Liver (tissue), 9 donors: ENCODE results near the gene PAQR7. TPM values are rescaled to one million over a fixed set of nuclear protein-coding genes. Genes with fewer than 3 reads are reported as not detected.

Experiments used
- DNase-seq: peaks from one replicate; pipeline ENCODE4 v3.0.0-alpha.2; 2017; ENCODE audit warnings: low spot score
- H3K27ac ChIP-seq, 2 donors: one replicate each; pipeline ENCODE4 v1.7.0; 2013; ENCODE audit warnings: inconsistent platforms in 2 of 2, low read length in 2 of 2, control low read depth in 1 of 2, low read depth in 1 of 2, mild to moderate bottlenecking in 1 of 2
- H3K27me3 ChIP-seq, 4 donors: one replicate each; pipeline versions ENCODE4 v1.6.1 to v1.7.0; 2013; ENCODE audit warnings: low read length in 3 of 4, inconsistent platforms in 1 of 4, mild to moderate bottlenecking in 1 of 4, moderate library complexity in 1 of 4; ENCODE audit not compliant: control insufficient read depth in 4 of 4, insufficient read depth in 4 of 4
- H3K36me3 ChIP-seq, 4 donors: one replicate each; pipeline versions ENCODE4 v1.6.1 to v1.7.0; 2013; ENCODE audit warnings: low read length in 3 of 4, mild to moderate bottlenecking in 3 of 4, low read depth in 1 of 4, moderate library complexity in 1 of 4; ENCODE audit not compliant: control insufficient read depth in 4 of 4, insufficient read depth in 3 of 4
- H3K4me1 ChIP-seq, 4 donors: one replicate each; pipeline versions ENCODE4 v1.6.1 to v1.7.0; 2013; ENCODE audit warnings: low read length in 3 of 4, mild to moderate bottlenecking in 3 of 4, moderate library complexity in 1 of 4; ENCODE audit not compliant: control insufficient read depth in 4 of 4, insufficient read depth in 4 of 4
- H3K4me3 ChIP-seq, 3 donors: one replicate each; pipeline versions ENCODE4 v1.6.1 to v1.7.0; 2013; ENCODE audit warnings: low read length in 3 of 3, control low read depth in 1 of 3, low read depth in 1 of 3, mild to moderate bottlenecking in 1 of 3
- H3K9ac ChIP-seq, 2 donors: one replicate each; pipeline ENCODE4 v1.7.0; 2013; ENCODE audit warnings: low read length in 2 of 2, mild to moderate bottlenecking in 2 of 2, moderate library complexity in 2 of 2, control low read depth in 1 of 2, low read depth in 1 of 2
- H3K9me3 ChIP-seq, 4 donors: one replicate each; pipeline versions ENCODE4 v1.6.1 to v1.7.0; 2013; ENCODE audit warnings: low read length in 3 of 4; ENCODE audit not compliant: control insufficient read depth in 4 of 4
- ATF3 ChIP-seq: IDR thresholded peaks from 2 replicates; pipeline ENCODE4 v1.6.1; 2016; ENCODE audit warnings: antibody characterized with exemption
- EGR1 ChIP-seq, 2 donors: IDR thresholded peaks; 2 replicates each; pipeline ENCODE4 v1.6.1; 2016 to 2018; ENCODE audit warnings: antibody characterized with exemption in 2 of 2, low read depth in 2 of 2
- FOXA1 ChIP-seq: IDR thresholded peaks from 2 replicates; pipeline ENCODE4 v1.6.1; 2016; ENCODE audit warnings: antibody characterized with exemption
- HNF4G ChIP-seq: IDR thresholded peaks from 2 replicates; pipeline ENCODE4 v1.6.1; 2016; ENCODE audit warnings: antibody characterized with exemption
- JUND ChIP-seq, 2 donors: IDR thresholded peaks; 2 replicates each; pipeline ENCODE4 v1.6.1; 2016; ENCODE audit warnings: antibody characterized with exemption in 2 of 2
- MAX ChIP-seq: IDR thresholded peaks from 2 replicates; pipeline ENCODE4 v1.6.1; 2016; ENCODE audit warnings: antibody characterized with exemption
- NR2F2 ChIP-seq: IDR thresholded peaks from 2 replicates; pipeline ENCODE4 v1.6.1; 2016; ENCODE audit warnings: antibody characterized with exemption
- RAD21 ChIP-seq, 2 donors: IDR thresholded peaks; 2 replicates each; pipeline ENCODE4 v1.6.1; 2016; ENCODE audit warnings: antibody characterized with exemption in 2 of 2, mild to moderate bottlenecking in 2 of 2
- SP1 ChIP-seq: IDR thresholded peaks from 2 replicates; pipeline ENCODE4 v1.6.1; 2018; ENCODE audit warnings: antibody characterized with exemption, mild to moderate bottlenecking
- TAF1 ChIP-seq: conservative IDR thresholded peaks from 2 replicates; pipeline ENCODE4 v1.6.1; 2016; ENCODE audit warnings: antibody characterized with exemption, mild to moderate bottlenecking
- YY1 ChIP-seq: IDR thresholded peaks from 2 replicates; pipeline ENCODE4 v1.6.1; 2016; ENCODE audit warnings: antibody characterized with exemption, mild to moderate bottlenecking
- ZBTB33 ChIP-seq: IDR thresholded peaks from 2 replicates; pipeline ENCODE4 v1.6.1; 2016; ENCODE audit warnings: antibody characterized with exemption
- WGBS: extraction: QIAGEN DNeasy Blood & Tissue Kit; methylation state at CpG from one replicate; pipeline ENCODE4 v1.1.7; 2013; 5-methylcytosine and 5-hydroxymethylcytosine counted together
- polyA plus RNA-seq, 2 donors: library from polyadenylated mRNA; stranded (reverse) in 1 of 2; unstranded in 1 of 2; fragments of 200-250 nt in 1 of 2; fragments of >200 nt in 1 of 2; fragmentation: Nextera tagmentation in 1 of 2; extraction: Ambion mirVana in 1 of 2; gene quantifications; one replicate each; pipeline versions ENCODE4 v1.2.1 to v1.2.3, GENCODE V29; 2013 to 2015
- total RNA-seq, 2 donors: library from RNA; depleted of rRNA; stranded (reverse); fragments of >200 nt; gene quantifications; one replicate each; pipeline ENCODE4 v1.2.3, GENCODE V29; 2014
- TF ChIP-seq, protein P1 (sequence below): fragments of 150-350 bp; IDR thresholded peaks from 2 replicates; pipeline ENCODE4 v1.5.1; 2017; ENCODE audit warnings: improper control_type of control experiment, low read depth, low read length; ENCODE audit not compliant: missing input control
- TF ChIP-seq, protein P2 (sequence below): IDR thresholded peaks from 2 replicates; pipeline ENCODE4 v1.6.1; 2016; ENCODE audit warnings: antibody characterized with exemption, mild to moderate bottlenecking
- donor health status: healthy.
- donor health status: healthy.
- donor health status: healthy.
- donor health status: healthy.
- donor health status: healthy.

Gene PAQR7
- total and polyA plus RNA-seq, 4 donors, result 1.5 to 9.0 (median 1.8) TPM

- H3K36me3 ChIP-seq, result peaks cover 2 to 16% (median 3%) of the 10 kb centered on the region in 4 donors
- DNase-seq, result no peak
- no peak overlapping the region for H3K27ac ChIP-seq
- H3K4me1 ChIP-seq, result peaks cover 7 to 14% (median 11%) of the 10 kb centered on the region in 4 donors
- 90% methylated on average over 24 of the region's 24 CpGs for WGBS
- H3K9me3 ChIP-seq, result no peaks in the 10 kb centered on the region
- TF ChIP-seq YY1 (no peak), HNF4G (no peak), NR2F2 (no peak), RAD21 (IDR thresholded peaks at IDR 0.05) (no peak), EGR1 (IDR thresholded peaks at IDR 0.05; ENCODE audit: low read depth in 2 of 2) (no peak), ZBTB33 (no peak)
- TF ChIP-seq, protein P1, sequence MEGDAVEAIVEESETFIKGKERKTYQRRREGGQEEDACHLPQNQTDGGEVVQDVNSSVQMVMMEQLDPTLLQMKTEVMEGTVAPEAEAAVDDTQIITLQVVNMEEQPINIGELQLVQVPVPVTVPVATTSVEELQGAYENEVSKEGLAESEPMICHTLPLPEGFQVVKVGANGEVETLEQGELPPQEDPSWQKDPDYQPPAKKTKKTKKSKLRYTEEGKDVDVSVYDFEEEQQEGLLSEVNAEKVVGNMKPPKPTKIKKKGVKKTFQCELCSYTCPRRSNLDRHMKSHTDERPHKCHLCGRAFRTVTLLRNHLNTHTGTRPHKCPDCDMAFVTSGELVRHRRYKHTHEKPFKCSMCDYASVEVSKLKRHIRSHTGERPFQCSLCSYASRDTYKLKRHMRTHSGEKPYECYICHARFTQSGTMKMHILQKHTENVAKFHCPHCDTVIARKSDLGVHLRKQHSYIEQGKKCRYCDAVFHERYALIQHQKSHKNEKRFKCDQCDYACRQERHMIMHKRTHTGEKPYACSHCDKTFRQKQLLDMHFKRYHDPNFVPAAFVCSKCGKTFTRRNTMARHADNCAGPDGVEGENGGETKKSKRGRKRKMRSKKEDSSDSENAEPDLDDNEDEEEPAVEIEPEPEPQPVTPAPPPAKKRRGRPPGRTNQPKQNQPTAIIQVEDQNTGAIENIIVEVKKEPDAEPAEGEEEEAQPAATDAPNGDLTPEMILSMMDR, result no peak
- TF ChIP-seq, protein P2, sequence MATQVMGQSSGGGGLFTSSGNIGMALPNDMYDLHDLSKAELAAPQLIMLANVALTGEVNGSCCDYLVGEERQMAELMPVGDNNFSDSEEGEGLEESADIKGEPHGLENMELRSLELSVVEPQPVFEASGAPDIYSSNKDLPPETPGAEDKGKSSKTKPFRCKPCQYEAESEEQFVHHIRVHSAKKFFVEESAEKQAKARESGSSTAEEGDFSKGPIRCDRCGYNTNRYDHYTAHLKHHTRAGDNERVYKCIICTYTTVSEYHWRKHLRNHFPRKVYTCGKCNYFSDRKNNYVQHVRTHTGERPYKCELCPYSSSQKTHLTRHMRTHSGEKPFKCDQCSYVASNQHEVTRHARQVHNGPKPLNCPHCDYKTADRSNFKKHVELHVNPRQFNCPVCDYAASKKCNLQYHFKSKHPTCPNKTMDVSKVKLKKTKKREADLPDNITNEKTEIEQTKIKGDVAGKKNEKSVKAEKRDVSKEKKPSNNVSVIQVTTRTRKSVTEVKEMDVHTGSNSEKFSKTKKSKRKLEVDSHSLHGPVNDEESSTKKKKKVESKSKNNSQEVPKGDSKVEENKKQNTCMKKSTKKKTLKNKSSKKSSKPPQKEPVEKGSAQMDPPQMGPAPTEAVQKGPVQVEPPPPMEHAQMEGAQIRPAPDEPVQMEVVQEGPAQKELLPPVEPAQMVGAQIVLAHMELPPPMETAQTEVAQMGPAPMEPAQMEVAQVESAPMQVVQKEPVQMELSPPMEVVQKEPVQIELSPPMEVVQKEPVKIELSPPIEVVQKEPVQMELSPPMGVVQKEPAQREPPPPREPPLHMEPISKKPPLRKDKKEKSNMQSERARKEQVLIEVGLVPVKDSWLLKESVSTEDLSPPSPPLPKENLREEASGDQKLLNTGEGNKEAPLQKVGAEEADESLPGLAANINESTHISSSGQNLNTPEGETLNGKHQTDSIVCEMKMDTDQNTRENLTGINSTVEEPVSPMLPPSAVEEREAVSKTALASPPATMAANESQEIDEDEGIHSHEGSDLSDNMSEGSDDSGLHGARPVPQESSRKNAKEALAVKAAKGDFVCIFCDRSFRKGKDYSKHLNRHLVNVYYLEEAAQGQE, result no peak
- H3K9ac ChIP-seq, result no peak overlapping the region
- no peaks in the 10 kb centered on the region for H3K27me3 ChIP-seq
- no peak overlapping the region for H3K4me3 ChIP-seq
Measured at GRCh38 chr1:25813734-25814471, 61.6 kb downstream of the PAQR7 start.

GRCh38 chr1:25813071-25813733 lies 62.3 kb downstream of the PAQR7 start:
- WGBS, result 85% methylated on average over 11 of the region's 11 CpGs
- Histone ChIP-seq H3K4me3 (no peak overlapping the region), H3K4me1 (peaks cover 3 to 7% (median 5%) of the 10 kb centered on the region in 4 donors), H3K36me3 (peaks cover 2 to 17% (median 5%) of the 10 kb centered on the region in 4 donors), H3K9me3 (no peaks in the 10 kb centered on the region), H3K27me3 (no peaks in the 10 kb centered on the region), H3K9ac (no peak overlapping the region), H3K27ac (no peak overlapping the region)
- TF ChIP-seq ATF3, result no peak
- TF ChIP-seq MAX, result no peak
- TF ChIP-seq, protein P1, result no peak
- no peak for TF ChIP-seq JUND (IDR thresholded peaks at IDR 0.05)
- no peak for TF ChIP-seq NR2F2
- TF ChIP-seq FOXA1, result no peak
- no peak for TF ChIP-seq TAF1
- no peak for TF ChIP-seq SP1
- DNase-seq, result no peak
